NB4 (cell line): ENCODE results near the gene PRRT1.
A peak's percentile ranks its signal among the peaks of the same experiment; 100 is the strongest.

Experiments
- DNase-seq: peaks from one replicate; pipeline ENCODE4 v3.0.0; 2010; ENCODE audit warnings: low read depth
- H3K4me3 ChIP-seq: one replicate; pipeline ENCODE4 v1.5.1; 2011; ENCODE audit warnings: mild to moderate bottlenecking, low read depth, low read length, moderate library complexity
- CTCF ChIP-seq: IDR thresholded peaks from one replicate; pipeline ENCODE4 v1.5.1; 2012; ENCODE audit warnings: low read depth, low read length
- MAX ChIP-seq: IDR thresholded peaks from 2 replicates; pipeline ENCODE4 v1.6.1; 2011; ENCODE audit warnings: low read depth, low read length
- MYC ChIP-seq: IDR thresholded peaks from 2 replicates; pipeline ENCODE4 v1.6.1; 2011; ENCODE audit warnings: low read depth, low read length
- POLR2A ChIP-seq: IDR thresholded peaks from 2 replicates; pipeline ENCODE4 v1.6.1; 2011; ENCODE audit warnings: mild to moderate bottlenecking; ENCODE audit not compliant: insufficient read length; ENCODE audit errors: extremely low read depth

Gene PRRT1

GRCh38 chr6:32152769-32153563 is 1.2 kb upstream of the PRRT1 start:
- no peak for DNase-seq
- TF ChIP-seq MAX (no peak), CTCF (no peak), POLR2A (no peak), MYC (no peak)
- peak overlapping the region; percentile 90 for H3K4me3 ChIP-seq

GRCh38 chr6:32151181-32151862 is 417 bp downstream of the PRRT1 start:
- H3K4me3 ChIP-seq: no peak overlapping the region

GRCh38 chr6:32149932-32150870 is 1.5 kb downstream of the PRRT1 start:
- no peak for TF ChIP-seq POLR2A
- no peak for TF ChIP-seq MAX
- no peak for TF ChIP-seq CTCF
- no peak for TF ChIP-seq MYC
- no peak for DNase-seq
- no peak overlapping the region for H3K4me3 ChIP-seq

More at GRCh38 chr6:32151181-32151862, 417 bp downstream of the PRRT1 start:
- no peak for TF ChIP-seq CTCF
- TF ChIP-seq MYC: no peak
- no peak for TF ChIP-seq MAX
- TF ChIP-seq POLR2A: no peak
- no peak for DNase-seq

- no peak overlapping the region for H3K4me3 ChIP-seq
- no peak for DNase-seq
- no peak for TF ChIP-seq MYC
- TF ChIP-seq MAX: no peak
- no peak for TF ChIP-seq CTCF
- TF ChIP-seq POLR2A: no peak
These were observed 2.5 kb downstream of the PRRT1 start for GRCh38 chr6:32149092-32149755.
